GM11168 (cell line): Measurements from ENCODE around the gene MISP.

Experiments used
- in situ Hi-C: fragments of 300-500 bp; cut with MboI; formaldehyde crosslinking; loops from one replicate; pipeline ENCODE4 v1.12.0; 2022; ENCODE audit warnings: low sequenced_read_pairs; ENCODE audit not compliant: unreplicated experiment

The MISP gene

DNA sequence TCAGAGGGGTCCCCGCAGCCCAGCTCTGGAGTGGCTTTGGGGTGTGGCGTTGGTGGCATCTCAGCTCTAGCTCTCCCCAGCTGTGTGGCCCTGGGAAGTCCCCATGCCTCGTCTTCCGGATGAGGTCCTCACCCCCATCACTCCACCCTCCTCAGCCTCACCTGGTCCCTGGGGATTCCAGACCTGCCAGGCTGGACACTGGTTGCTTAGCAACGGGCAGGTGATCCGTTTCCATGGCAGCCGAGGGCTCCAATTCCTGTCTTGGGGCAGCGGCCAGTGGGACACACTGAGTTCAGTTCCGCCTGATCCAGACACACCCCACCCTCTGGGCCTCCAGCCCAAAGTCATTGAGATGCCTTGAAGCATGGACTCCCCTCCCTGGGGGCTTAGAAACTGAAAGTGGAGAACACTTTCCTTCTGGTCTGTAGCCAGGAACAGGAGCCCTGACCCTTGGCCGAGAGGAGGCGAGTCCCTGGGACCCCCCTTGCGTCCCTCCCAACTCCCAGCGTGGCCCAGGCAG is 7.7 kb upstream of the MISP start:
- in situ Hi-C loops = loop anchor here (25.0 kb wide), 1 partner anchor 156 kb away; the partner anchor contains the start of gene HCN2

DNA sequence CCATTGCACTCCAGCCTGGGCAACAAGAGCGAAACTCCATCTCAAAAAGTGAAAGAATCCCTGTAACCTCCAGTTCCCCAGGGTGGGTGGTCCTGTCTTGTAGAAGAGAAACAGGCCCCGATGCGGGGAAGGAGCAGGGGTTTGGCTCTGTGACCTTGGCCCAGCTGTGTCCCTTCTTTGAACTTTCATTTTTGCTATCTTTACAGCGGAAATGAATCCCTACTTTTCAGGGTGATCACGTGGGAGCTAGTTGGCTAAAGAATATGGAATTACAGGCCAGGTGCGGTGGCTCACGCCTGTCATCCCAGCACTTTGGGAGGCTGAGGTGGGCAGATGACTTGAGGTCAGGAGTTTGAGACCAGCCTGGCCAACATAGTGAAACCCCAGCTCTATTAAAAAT is 5.8 kb upstream of the MISP start:
- in situ Hi-C loops = loop anchor here (25.0 kb wide), 1 partner anchor 158 kb away; the partner anchor contains the start of gene HCN2

DNA sequence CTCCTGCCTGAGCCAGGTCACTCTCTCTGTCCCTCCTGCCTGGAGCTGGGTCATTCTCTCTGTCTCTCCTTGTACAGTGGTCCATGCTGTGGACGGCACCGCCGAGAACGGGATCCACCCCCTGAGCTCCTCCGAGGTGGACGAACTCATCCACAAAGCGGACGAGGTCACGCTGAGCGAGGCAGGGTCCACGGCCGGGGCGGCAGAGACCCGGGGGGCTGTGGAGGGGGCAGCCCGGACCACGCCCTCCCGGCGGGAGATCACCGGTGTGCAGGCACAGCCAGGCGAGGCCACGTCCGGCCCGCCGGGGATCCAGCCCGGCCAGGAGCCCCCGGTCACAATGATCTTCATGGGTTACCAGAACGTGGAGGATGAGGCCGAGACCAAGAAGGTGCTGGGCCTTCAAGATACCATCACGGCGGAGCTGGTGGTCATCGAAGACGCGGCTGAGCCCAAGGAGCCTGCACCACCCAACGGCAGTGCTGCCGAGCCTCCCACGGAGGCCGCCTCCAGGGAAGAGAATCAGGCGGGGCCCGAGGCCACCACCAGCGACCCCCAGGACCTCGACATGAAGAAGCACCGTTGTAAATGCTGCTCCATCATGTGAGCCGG is 4.6 kb upstream of the MISP start:
- in situ Hi-C loops = loop anchor here (25.0 kb wide), 1 partner anchor 159 kb away; the partner anchor contains the start of gene HCN2

DNA sequence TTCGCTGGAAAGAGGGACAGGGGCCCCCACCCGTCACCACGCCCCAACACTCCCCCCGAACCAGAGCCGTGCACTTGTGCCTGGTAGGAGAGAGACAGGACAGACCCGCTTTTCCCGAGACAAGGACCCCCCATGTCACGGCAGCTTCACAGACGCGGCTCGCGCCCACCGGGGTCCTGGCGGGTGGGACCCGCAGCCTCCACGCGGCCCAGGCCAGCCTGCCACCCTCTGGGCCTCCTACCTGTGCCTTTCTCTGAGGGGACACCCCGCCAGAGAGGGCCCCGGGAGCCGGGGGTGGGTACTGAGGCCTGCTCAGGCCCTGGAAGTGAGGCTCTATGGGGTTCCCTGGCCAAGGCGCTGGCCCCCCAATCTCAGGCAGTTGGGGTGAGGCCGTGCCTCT is 4.0 kb upstream of the MISP start:
- in situ Hi-C loops = loop anchor here (25.0 kb wide), 1 partner anchor 160 kb away; the partner anchor contains the start of gene HCN2

DNA sequence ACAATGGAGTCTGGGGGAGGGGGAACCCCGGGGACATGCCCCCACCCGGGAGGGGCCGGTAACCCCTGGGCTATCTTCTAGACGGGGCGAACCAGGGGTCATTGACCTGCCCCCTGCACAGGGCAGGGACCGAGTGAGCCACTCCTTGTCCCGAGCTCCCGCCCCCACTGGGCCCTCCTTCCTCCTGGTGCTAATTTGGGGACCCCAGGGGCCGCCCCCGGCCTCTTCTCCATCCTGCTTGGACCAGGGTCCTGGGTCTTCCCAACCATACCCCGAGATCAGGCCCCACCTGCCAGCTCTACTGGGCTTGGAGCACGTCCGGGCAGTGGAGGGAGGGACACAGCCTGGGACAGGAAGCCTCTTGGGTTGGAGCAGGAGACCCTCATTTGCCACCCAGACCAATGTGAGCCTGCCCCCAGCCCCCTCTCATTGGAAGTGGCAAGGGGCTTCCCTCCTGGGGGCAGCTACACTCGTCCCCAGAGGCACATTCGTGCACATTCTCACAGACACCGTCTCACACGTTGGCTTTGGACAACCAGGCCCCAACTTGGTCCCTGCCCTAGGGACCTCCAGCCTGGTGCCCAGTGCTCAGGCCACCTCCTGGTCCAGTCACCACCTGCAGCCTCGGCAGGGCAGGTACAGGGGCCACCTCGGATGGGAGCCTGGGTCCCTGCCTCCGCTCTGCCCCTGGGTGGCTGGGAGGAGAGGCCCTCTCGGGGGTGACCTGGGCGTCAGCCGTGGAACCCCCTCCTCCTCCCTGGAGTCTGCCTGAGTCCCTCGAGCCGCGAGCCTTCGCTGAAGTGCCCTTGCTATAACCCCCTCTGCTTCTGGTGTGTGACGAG is 3.3 kb upstream of the MISP start:
- in situ Hi-C loops = loop anchor here (25.0 kb wide), 1 partner anchor 160 kb away; the partner anchor contains the start of gene HCN2

DNA sequence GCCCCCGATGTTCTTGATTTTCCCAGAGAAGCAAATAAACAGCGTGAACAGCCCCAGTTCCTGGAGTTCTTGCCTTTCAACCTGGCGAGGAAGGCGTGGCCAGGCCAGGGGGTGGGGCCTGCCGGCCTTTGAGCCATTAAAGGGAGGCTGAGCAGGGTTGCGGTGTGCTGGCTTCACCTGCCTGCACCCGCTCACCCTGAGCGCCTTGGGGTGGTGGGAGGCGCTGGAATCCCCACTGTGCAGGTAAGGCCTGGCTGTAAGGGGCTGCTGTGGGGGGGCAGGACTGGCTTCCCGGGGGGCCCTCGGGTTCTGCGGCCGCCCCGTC is 2.7 kb upstream of the MISP start:
- in situ Hi-C loops = loop anchor here (25.0 kb wide), 1 partner anchor 161 kb away; the partner anchor contains the start of gene HCN2

DNA sequence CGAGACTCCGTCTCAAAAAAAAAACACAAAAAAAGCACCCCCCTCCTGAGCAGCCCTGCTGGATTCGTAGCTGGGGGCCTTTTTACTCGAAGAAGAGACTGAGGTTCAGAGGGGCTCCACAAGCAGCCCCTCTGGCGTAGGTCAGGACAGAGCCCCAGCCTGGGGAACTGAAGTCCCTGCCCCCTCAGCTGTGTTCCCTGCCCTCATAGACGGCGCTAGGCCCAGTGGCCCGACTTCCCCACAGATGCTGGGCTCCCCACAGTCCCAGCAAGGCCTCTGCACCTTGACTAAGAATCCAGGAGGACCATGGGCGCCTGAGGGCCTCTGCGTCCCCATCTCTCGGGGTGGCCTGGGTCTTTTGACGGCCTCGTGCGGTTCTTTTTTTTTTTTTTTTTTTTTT is 1.1 kb upstream of the MISP start:
- in situ Hi-C loops = loop anchor here (25.0 kb wide), 1 partner anchor 163 kb away; the partner anchor contains the start of gene HCN2

DNA sequence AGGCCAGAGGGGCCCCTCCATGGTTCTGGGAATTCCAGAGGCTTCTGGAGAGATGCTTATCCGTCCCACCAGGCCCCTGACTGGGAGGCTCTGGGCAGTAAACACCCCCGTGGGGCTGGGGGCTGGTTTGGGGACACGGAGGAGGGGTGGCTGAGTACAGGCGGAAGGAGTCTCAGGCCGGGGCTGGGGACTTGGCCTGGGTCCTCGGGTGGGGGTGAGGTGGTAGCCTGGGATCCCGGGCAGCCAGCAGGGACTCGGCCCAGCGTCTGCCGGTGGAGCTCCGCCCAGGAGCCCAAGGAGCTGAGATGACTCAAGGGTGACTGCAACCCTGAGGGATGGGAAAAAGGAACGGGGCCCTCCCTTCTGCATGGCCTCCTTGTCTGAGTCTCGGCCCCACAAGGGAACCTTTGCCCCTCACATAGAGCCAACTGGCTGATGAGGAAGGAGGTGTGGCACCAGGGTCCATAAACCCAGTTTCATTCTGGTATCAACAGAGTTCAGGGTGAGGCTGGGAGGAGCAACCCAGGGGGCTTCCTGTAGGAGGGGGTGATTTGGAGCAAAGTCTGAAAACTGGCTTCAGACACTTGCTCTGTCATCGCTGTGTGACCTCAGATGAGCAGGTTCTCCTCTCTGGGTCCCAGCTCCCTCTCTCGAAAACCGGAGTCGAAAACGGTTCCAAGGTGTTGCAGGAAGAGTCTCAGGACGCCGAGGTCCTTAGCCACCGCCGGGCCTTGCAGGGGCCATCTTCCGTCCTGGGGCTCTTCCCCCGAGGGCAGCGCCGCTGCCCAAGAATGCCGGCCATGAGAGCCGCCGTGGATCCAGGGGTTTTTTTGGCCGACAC is 809 bp downstream of the MISP start:
- in situ Hi-C loops = no loop called here

DNA sequence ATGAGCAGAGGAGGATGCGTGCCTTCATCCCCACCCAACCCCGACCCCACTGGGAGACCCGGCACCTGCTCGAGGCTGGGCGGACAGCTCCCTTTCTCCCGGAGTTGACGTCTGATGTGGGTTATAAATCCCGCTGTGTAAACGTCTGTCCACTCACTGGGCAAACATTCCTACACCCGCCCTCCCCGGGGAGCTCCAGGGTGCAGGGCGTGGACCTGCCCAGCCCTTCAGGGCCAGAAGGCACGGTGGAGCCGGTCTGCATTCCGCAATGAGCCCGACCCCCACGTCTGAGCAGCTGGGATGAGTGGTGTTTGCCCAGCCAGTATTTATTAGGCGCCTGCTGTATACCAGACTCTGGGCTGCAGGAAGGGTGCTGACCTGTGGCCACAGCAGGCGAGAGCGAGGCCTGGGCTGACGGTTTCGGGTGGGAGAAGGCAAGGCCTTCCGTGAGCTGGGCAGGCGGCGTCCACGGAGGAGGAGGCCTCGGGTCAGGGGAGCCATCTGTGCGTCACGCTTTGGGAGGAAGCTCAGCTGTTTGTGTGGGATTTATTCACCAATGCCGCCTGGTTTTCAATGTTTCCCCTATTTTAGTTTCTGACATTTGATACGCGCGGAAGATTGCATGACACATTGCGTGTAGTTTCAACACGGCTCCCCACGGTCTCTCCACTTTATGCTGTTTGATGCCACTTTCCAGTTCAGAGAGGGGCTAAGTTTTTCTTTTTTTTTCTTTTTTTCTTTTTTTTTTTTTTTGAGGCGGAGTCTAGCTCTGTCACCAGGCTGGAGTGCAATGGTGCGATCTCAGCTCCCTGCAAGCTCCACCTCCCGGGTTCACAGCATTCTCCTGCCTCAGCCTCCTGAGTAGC is 2.0 kb downstream of the MISP start:
- in situ Hi-C loops = no loop called here

DNA sequence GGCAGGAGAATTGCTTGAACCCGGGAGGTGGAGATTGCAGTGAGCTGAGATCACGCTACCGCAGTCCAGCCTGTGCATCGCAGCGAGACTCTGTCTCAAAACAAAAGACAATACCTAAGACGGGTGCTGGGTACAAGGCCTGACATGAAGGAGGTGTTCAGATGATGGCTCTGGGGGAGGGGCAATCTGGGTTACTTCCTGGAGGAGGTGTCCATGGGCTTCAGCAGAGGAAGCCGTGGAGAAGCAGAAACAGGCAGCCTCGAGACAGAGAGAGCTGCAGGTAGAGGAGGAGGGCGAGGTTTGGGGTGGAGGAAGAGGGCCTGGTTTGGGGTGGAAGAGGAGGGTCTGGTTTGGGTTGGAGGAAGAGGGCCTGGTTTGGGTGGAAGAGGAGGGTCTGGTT is 3.6 kb downstream of the MISP start:
- in situ Hi-C loops = no loop called here

DNA sequence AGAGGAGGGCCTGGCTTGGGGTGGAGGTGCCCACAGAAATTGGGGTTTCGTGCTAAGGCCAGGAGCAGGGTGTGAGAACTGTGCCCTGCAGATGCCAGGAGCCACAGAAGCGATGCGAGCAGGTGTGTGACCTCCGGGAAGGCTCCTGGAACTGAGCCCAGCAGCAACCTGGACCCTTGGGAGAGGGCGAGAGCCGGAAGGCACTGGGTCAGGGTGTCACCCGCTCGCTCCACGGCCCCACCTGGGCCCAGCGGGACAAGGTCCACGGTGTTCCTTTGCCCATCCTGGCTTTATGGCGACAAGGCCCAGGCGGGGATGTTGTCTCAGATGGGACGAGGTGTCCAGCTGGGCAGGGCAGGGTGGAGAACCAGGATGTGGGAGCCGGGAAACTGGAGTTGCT is 4.2 kb downstream of the MISP start:
- in situ Hi-C loops = no loop called here

DNA sequence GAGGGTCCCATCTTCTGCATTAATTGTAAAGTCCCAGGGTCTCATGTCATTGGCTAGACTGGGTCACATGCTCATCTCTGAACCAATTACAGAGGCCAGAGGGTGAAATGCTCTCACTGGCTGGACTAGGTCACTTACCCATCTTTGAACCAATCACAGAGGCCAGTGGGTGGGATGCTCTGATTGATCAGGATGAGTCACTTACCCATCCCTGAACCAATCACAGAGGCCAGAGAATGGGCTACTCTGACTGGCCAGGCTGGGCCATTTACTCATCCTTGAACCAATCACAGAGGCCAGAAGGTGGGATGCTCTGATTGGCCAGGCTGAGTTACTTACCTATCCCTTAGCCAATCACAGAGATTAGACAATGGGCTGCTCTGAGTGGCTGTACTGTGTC is 5.3 kb downstream of the MISP start:
- in situ Hi-C loops = no loop called here

DNA sequence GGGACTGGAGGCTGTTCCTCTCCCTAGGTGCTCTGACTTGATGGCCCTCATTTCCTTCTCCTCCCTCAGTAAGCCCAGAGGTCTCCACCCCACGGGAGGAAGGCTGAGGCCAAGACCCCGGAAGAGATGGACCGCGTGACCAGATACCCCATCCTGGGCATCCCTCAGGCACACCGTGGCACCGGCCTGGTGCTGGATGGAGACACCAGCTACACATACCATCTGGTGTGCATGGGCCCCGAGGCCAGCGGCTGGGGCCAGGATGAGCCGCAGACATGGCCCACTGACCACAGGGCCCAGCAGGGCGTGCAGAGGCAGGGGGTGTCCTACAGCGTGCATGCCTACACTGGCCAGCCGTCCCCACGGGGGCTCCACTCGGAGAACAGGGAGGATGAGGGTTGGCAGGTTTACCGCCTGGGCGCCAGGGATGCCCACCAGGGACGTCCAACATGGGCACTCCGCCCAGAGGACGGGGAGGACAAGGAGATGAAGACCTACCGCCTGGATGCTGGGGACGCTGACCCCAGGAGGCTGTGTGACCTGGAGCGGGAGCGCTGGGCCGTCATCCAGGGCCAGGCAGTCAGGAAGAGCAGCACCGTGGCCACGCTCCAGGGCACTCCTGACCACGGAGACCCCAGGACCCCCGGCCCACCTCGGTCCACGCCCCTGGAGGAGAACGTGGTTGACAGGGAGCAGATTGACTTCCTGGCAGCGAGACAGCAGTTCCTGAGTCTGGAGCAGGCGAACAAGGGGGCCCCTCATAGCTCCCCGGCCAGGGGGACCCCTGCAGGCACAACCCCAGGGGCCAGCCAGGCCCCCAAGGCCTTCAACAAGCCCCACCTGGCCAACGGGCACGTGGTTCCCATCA is 6.1 kb downstream of the MISP start:
- in situ Hi-C loops = no loop called here

DNA sequence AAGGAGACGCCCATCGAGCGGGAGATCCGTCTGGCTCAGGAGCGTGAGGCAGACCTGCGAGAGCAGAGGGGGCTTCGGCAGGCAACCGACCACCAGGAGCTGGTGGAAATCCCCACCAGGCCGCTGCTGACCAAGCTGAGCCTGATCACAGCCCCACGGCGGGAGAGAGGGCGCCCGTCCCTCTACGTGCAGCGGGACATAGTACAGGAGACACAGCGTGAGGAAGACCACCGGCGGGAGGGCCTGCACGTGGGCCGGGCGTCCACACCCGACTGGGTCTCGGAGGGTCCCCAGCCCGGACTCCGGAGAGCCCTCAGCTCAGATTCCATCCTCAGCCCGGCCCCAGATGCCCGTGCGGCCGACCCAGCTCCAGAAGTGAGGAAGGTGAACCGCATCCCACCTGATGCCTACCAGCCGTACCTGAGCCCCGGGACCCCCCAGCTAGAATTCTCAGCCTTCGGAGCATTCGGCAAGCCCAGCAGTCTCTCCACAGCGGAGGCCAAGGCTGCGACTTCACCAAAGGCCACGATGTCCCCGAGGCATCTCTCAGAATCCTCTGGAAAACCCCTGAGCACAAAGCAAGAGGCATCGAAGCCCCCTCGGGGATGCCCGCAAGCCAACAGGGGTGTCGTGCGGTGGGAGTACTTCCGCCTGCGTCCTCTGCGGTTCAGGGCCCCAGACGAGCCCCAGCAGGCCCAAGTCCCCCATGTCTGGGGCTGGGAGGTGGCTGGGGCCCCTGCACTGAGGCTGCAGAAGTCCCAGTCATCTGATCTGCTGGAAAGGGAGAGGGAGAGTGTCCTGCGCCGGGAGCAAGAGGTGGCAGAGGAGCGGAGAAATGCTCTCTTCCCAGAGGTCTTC is 7.1 kb downstream of the MISP start:
- in situ Hi-C loops = no loop called here

DNA sequence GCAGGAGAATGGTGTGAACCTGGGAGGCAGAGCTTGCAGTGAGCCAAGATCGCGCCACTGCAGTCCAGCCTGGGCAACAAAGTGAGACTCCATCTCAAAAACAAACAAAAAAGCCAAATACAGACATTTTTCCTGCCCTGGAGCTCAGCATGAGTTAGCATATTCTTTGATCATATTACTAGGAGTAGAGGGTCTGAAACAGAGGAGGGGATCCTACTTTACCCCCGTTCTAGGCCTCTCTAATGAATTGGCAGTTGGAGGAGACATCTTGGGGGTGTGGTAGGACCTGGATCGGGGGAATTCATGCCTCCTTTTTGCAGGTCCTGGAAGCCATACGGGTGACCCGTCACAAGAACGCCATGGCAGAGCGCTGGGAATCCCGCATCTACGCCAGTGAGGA is 12.3 kb downstream of the MISP start:
- in situ Hi-C loops = no loop called here

DNA sequence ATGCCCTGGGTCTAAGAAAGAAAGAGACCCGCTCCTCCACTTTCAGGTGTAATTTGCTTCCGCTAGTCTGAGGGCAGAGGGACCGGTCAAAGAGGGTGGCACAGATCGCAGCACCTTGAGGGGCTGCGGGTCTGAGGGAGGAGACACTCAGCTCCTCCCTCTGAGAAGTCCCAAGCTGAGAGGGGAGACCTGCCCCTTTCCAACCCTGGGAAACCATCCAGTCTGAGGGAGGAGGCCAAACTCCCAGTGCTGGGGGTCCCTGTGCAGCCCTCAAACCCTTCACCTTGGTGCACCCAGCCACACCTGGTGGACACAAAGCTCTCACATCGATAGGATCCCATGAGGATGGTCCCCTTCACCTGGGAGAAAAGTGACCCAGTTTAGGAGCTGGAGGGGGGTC is 13.0 kb downstream of the MISP start:
- in situ Hi-C loops = no loop called here

DNA sequence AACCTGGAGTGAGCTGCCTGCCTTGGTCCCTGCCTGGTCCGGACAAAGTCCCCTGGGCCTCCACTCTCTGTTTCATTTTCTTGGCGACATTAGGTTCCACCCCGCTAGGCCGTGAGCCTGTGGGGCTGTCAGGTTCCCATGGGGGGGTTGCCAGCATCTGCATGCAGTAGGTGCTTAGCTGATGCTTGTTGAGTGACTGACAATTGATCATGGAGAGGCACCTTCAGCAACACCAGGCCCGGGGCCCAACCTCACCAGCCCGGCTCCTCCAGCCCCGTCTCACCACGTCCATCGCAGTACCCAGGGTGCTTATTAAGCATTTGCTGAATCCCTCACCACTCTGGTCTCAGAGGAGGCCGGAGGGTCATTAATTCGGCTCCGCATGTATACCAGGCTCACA is 13.4 kb downstream of the MISP start:
- in situ Hi-C loops = no loop called here
